ENCODE results near the gene ITGAV. TPM values are rescaled to one million over a fixed set of nuclear protein-coding genes. Genes with fewer than 3 reads are reported as not detected.

The ITGAV gene
- total RNA-seq, 2 experiments from 2014 or later: 2.9 to 3.7 TPM

GRCh38 chr2:186558512-186559276 is 31.2 kb upstream of the ITGAV start:
- Histone ChIP-seq H3K4me1 (ENCODE audit: insufficient read depth, low read length) (no peaks in the 10 kb centered on the region), H3K9me3 (ENCODE audit: control insufficient read depth in 1 of 2, insufficient read depth in 1 of 2, low read length in 2 of 2) (no peaks in the 10 kb centered on the region), H3K27ac (ENCODE audit: low read depth in 1 of 2, low read length in 2 of 2) (no peak overlapping the region), H3K4me3 (ENCODE audit: low read length) (no peak overlapping the region), H3K36me3 (ENCODE audit: insufficient read depth, low read length) (no peaks in the 10 kb centered on the region), H3K27me3 (ENCODE audit: control insufficient read depth in 1 of 2, insufficient read depth in 2 of 2, low read length in 2 of 2) (no peaks in the 10 kb centered on the region)
- no peak overlapping the region for H3K4me3 Mint-ChIP-seq
- ATAC-seq (ENCODE audit: poor library complexity): no peak
- H3K9me3 Mint-ChIP-seq: no peaks in the 10 kb centered on the region
- ChIA-PET CTCF (no interaction called here), POLR2A (interaction anchor here (0.9 kb wide), 1 partner anchor 55 kb away, joined by 3 read pairs; no protein-coding TSS in a partner anchor)
- no peaks in the 10 kb centered on the region for H3K36me3 Mint-ChIP-seq (ENCODE audit: low read depth)
- no peak overlapping the region for H3K27ac Mint-ChIP-seq
- H3K27me3 Mint-ChIP-seq: peaks cover 5% of the 10 kb centered on the region
- TF ChIP-seq CTCF (IDR thresholded peaks at IDR 0.05): no peak
- no peak for DNase-seq
- intact Hi-C loops (cut with DNase I, micrococcal nuclease): no loop called here
- no peaks in the 10 kb centered on the region for H3K4me1 Mint-ChIP-seq (ENCODE audit: low read depth)

GRCh38 chr2:186559370-186559769 is 30.5 kb upstream of the ITGAV start:
- Mint-ChIP-seq H3K4me1 (ENCODE audit: low read depth) (no peaks in the 10 kb centered on the region), H3K4me3 (no peak overlapping the region), H3K27ac (no peak overlapping the region), H3K27me3 (peaks cover 10% of the 10 kb centered on the region), H3K9me3 (peaks cover 3% of the 10 kb centered on the region), H3K36me3 (ENCODE audit: low read depth) (no peaks in the 10 kb centered on the region)
- Histone ChIP-seq H3K27me3 (ENCODE audit: control insufficient read depth in 1 of 2, insufficient read depth in 2 of 2, low read length in 2 of 2) (no peaks in the 10 kb centered on the region), H3K27ac (ENCODE audit: low read depth in 1 of 2, low read length in 2 of 2) (no peak overlapping the region), H3K4me3 (ENCODE audit: low read length) (no peak overlapping the region), H3K9me3 (ENCODE audit: control insufficient read depth in 1 of 2, insufficient read depth in 1 of 2, low read length in 2 of 2) (no peaks in the 10 kb centered on the region), H3K4me1 (ENCODE audit: insufficient read depth, low read length) (no peaks in the 10 kb centered on the region), H3K36me3 (ENCODE audit: insufficient read depth, low read length) (no peaks in the 10 kb centered on the region)
- ChIA-PET POLR2A (interaction anchor here (0.9 kb wide), 1 partner anchor 54 kb away, joined by 3 read pairs; no protein-coding TSS in a partner anchor), CTCF (no interaction called here)
- DNase-seq (no peak), ATAC-seq (ENCODE audit: poor library complexity) (no peak)
- intact Hi-C loops (cut with DNase I, micrococcal nuclease): no loop called here
- no peak for TF ChIP-seq CTCF (IDR thresholded peaks at IDR 0.05)

- H3K4me3 Mint-ChIP-seq: no peak overlapping the region
- H3K9me3 Mint-ChIP-seq: peaks cover 3% of the 10 kb centered on the region
- H3K27me3 Mint-ChIP-seq: peaks cover 10% of the 10 kb centered on the region
- H3K4me1 Mint-ChIP-seq (ENCODE audit: low read depth): no peaks in the 10 kb centered on the region
- intact Hi-C loops (cut with DNase I, micrococcal nuclease): no loop called here
- DNase-seq (no peak), ATAC-seq (ENCODE audit: poor library complexity) (no peak)
- Histone ChIP-seq H3K4me3 (ENCODE audit: low read length) (no peak overlapping the region), H3K4me1 (ENCODE audit: insufficient read depth, low read length) (no peaks in the 10 kb centered on the region), H3K36me3 (ENCODE audit: insufficient read depth, low read length) (no peaks in the 10 kb centered on the region), H3K27me3 (ENCODE audit: control insufficient read depth in 1 of 2, insufficient read depth in 2 of 2, low read length in 2 of 2) (no peaks in the 10 kb centered on the region), H3K9me3 (ENCODE audit: control insufficient read depth in 1 of 2, insufficient read depth in 1 of 2, low read length in 2 of 2) (no peaks in the 10 kb centered on the region), H3K27ac (ENCODE audit: low read depth in 1 of 2, low read length in 2 of 2) (no peak overlapping the region)
- ChIA-PET CTCF (no interaction called here), POLR2A (interaction anchor here (0.9 kb wide), 1 partner anchor 54 kb away, joined by 3 read pairs; no protein-coding TSS in a partner anchor)
- H3K27ac Mint-ChIP-seq: no peak overlapping the region
- H3K36me3 Mint-ChIP-seq (ENCODE audit: low read depth): no peaks in the 10 kb centered on the region
- no peak for TF ChIP-seq CTCF (IDR thresholded peaks at IDR 0.05)
These were observed 30.0 kb upstream of the ITGAV start for GRCh38 chr2:186559848-186560247.

Measured in CD4-positive, alpha-beta T cell (primary cell).